ENCODE data around the gene POLR2L.

The POLR2L gene

GRCh38 chr11:824942-825341, 17.4 kb downstream of the POLR2L start:
- DNase-seq: no peak

GRCh38 chr11:824292-824880, 17.9 kb downstream of the POLR2L start:
- DNase-seq: no peak

DNA sequence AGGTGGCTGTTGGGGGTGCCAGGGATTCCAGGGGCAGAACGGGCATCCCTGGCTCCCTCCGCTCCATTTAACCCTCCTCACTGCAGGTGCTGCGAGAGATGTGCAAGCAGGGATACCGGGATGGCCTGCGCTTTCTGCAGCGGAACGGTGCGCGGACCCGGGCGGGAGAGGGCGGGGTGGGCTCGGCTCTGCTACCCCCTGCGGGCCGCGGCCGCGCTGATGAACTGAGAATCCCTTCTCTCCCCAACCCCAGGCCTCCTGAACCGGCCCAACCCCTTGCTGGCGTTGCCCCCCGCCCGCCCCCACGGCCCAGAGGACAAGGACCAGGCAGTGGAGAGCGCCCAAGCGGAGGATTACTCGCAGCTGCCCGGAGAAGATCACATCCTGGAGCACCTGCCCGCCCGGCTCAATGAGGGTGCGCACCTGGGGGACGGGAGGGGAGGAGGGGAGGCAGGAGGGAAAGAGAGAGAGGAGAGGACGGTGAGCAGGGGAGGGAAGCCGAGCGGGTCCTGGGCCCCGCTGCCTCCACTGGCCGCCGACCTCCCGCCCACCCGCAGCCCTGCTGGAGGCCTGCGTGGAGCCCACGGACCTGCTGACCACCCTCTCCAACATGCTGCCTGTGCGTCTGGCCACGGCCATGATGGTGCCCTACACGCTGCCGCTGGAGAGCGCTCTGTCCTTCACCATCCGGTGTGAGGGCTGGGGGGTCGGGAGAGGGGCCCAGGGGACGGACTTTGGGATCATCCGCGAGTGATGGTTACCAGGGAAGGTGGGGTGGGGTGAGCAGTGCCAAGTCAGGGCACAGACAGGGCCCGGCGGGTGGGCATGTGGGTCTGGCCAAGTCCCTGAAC, 18.7 kb downstream of the POLR2L start:
- no peak for DNase-seq

GRCh38 chr11:821512-822371, 20.6 kb downstream of the POLR2L start:
- no peak for DNase-seq

- DNase-seq: no peak
Observed at GRCh38 chr11:820655-821511, 21.4 kb downstream of the POLR2L start.

DNA sequence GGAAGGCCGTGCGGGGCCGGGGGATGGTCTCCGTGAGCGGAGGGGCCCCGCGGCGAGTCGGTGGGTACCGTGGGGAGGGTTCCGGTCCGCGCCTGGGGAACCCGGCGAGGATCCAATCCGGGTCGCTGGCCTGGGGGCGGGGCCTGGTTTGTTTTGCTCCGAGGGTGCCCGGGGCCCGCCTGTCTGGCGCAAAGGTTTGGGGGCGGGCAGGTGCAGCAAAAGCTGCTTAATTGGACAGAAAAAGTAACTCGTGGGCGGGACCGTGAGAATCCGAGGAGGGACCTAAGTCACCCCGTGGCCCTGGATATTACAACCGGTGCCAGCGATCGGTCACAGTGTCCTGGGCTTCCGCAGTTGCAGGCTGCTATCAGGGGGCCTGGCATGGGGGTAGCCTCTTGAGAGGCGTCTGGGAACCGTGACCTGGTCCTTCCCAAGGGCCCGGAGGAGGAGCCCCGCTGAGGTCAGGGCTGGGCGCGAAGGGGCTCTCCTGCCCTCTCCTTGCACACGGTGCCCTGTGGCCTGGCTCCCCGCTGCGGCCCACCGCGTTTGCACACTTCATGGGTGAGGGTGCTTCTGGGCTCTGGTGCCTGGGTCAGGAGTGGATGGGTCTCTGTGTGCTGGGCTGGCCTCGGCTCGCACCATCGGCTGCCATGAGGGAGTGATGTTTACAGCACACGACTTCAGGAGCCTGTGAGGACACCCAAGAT, 22.2 kb downstream of the POLR2L start:
- peak; percentile 83 to 87 for DNase-seq

DNA sequence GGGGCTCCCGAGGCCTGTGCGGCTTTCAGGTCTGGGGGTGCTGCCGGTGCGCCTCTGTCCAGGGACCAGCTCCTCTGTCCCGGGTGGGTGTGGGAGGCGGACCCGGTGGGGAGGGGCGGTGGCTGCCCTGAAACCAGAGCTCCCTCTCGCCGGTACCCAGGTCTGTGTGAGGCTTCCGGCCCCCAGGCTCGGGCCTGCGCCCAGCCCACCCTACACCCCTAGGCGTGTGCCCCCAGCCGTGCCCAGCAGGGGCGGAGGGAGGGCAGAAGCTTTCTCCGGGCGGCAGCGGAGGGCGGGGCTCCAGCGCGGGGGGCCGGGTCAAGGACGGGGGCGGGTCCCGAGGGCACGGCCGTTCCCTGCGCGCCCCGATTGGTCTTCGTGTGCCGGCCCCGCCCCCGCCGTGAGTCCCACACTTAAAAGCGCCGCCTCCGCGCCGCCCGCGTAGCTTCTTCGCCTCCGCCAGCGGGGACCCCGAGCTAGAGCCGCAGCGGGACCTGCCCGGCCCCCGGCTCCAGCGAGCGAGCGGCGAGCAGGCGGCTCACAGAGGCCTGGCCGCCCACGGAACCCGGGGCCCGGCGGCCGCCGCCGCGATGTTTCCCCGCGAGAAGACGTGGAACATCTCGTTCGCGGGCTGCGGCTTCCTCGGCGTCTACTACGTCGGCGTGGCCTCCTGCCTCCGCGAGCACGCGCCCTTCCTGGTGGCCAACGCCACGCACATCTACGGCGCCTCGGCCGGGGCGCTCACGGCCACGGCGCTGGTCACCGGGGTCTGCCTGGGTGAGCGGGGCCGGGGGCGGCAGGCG, 23.0 kb downstream of the POLR2L start:
- peak; percentile 87 to 92 for DNase-seq

DNA sequence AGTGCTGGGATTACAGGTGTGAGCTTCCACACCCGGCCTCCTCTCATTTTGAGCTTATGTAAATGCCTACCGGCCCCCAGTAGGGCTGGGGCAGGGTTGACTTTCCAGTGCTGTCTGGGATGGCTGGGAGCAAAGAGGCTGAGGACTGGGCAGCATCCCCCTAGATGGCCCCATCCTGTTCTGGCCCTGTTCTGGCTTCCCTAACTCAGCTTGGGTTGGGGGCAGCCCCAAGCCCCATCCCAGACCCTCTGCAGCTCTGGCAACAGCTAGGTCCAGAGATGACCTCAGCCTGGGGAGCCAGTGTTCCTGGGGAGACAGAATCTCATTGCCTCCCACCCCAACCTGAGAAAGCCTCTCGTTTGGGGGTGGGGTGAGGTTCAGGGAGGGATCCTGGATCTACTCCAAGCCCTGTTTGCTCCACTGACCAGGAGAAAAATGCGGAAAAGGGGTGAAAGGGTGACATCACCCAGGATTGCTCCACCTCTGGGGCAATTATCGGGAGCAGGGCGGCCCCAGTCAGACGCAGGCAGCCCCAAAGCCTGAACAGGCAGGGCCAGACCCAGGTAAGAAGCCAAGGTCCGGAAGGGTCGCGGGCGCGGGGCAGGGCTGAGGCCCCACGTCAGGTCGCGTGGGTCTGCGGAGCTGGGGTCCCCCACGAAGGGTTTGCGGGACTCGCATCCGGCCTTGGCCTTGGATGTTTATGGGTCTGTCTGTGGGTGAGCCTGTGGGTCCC, 23.8 kb downstream of the POLR2L start, which contains the start of gene PNPLA2:
PNPLA2 (plus strand) TSS at position 519 of the 733 bp plus-strand sequence. CDS start 805 bp downstream, outside the sequence.
- no peak for DNase-seq

DNA sequence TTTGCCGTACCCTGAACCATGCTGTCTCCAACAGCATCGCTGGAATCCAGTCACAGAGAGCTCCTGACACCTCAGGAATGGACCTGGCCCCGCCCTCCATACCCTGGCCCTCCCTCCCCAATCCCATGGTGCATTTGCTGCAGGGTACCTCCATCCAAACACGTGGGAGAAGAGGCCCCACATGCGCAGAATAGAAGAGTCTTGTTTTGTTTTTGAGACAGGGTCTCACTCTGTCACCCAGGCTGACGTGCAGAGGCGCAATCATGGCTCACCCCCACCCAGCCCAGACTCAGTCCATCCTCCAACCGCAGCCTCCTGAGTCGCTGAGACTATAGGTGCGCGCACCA, 25.9 kb downstream of the POLR2L start:
- DNase-seq: no peak

GRCh38 chr11:815675-816432, 26.5 kb downstream of the POLR2L start:
- no peak for DNase-seq

- DNase-seq: no peak
Observed at GRCh38 chr11:813456-814096, 28.8 kb downstream of the POLR2L start.

- DNase-seq: no peak
Observed at GRCh38 chr11:813072-813455, 29.3 kb downstream of the POLR2L start.

- DNase-seq: no peak
Observed at GRCh38 chr11:812390-812789, 29.9 kb downstream of the POLR2L start.

GRCh38 chr11:811446-812245, 30.7 kb downstream of the POLR2L start:
- no peak for DNase-seq

GRCh38 chr11:810040-810567, 32.2 kb downstream of the POLR2L start:
- no peak for DNase-seq

DNA sequence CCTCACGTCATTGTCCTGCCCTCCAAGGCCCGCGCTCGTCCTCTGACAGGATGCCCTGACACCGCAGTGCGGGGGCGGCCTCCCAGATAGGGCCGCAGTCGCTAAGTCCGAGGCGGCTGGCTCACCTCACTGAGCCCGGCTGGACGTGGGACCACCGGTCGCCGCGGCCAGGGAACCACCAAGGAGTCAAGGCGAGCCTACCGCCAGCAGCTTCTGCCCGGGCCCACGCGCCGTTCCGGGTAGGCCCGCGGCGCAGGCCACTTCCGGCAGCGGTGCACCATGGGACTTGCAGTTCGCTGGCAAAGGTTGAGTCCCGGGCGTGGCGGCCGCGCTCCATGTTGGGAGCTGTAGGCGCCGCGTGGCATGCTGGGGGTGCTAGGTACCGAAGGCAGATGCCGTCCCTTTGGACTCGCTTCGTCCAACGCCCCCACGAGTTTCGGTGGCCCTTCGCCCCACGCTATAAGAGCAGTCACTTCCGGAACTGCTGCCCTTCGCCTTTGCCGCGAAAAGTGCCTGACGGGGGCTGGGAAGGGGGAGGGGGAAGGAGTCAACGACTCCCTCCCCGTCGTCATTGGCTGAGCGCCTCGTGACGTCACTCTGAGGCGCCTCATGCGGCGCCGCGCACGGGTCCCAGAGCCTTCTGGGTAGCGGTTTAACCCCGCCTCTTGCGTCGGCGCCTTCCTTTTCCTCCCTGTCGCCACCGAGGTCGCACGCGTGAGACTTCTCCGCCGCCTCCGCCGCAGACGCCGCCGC, 32.9 kb downstream of the POLR2L start, which contains the start of gene RPLP2:
RPLP2 (plus strand) TSS at position 681 of the 753 bp plus-strand sequence. CDS start 268 bp downstream, outside the sequence.
- peak; percentile 96 to 97 for DNase-seq
